ENCODE results near the gene BTN3A1.
"Not testable (repeated sequence)": the region's sequence is repeated elsewhere in the genome, so short reads cannot be mapped to it uniquely, and the experiment has no call there.

BTN3A1 gene

GRCh38 chr6:26415791-26416190 lies 13.7 kb downstream of the BTN3A1 start:
- DNase-seq: no peak

GRCh38 chr6:26416288-26416687 lies 14.2 kb downstream of the BTN3A1 start:
- no peak for DNase-seq

GRCh38 chr6:26418077-26418476 lies 16.0 kb downstream of the BTN3A1 start:
- DNase-seq: not testable (repeated sequence)

- DNase-seq: not testable (repeated sequence)
These were observed 16.7 kb downstream of the BTN3A1 start for GRCh38 chr6:26418795-26419194.

- DNase-seq: peak; percentile 35
These were observed 18.7 kb downstream of the BTN3A1 start for GRCh38 chr6:26420688-26421171.

GRCh38 chr6:26421259-26422144 lies 19.4 kb downstream of the BTN3A1 start:
- DNase-seq: peak; percentile 74

- no peak for DNase-seq
These were observed 20.3 kb downstream of the BTN3A1 start for GRCh38 chr6:26422329-26422728.

GRCh38 chr6:26426691-26427450 lies 24.8 kb downstream of the BTN3A1 start:
- DNase-seq: no peak

- no peak for DNase-seq
These were observed 25.4 kb downstream of the BTN3A1 start for GRCh38 chr6:26427451-26427809.

GRCh38 chr6:26428206-26428605 lies 26.1 kb downstream of the BTN3A1 start:
- DNase-seq: no peak

- no peak for DNase-seq
These were observed 28.7 kb downstream of the BTN3A1 start for GRCh38 chr6:26430787-26431186.

GRCh38 chr6:26431258-26432172 lies 29.4 kb downstream of the BTN3A1 start:
- DNase-seq: no peak

- DNase-seq: no peak
These were observed 30.6 kb downstream of the BTN3A1 start for GRCh38 chr6:26432627-26433201.

GRCh38 chr6:26433680-26434079 lies 31.6 kb downstream of the BTN3A1 start:
- not testable (repeated sequence) for DNase-seq

- DNase-seq: no peak
These were observed 33.9 kb downstream of the BTN3A1 start for GRCh38 chr6:26436018-26436417.

- DNase-seq: no peak
These were observed 35.5 kb downstream of the BTN3A1 start for GRCh38 chr6:26437550-26437949.

GRCh38 chr6:26438000-26438399 lies 35.9 kb downstream of the BTN3A1 start:
- DNase-seq: no peak

- DNase-seq: no peak
These were observed 37.4 kb downstream of the BTN3A1 start for GRCh38 chr6:26439151-26440125.

GRCh38 chr6:26440977-26441358 lies 38.9 kb downstream of the BTN3A1 start:
- DNase-seq: no peak

- DNase-seq: no peak
These were observed 39.9 kb downstream of the BTN3A1 start for GRCh38 chr6:26441977-26442376.

Measured in activated CD4-positive, alpha-beta T cell treated with anti-CD3 and anti-CD28 coated beads, Interleukin-10, Interleukin-2, amounts not matched to agents 100 ng/mL and 50 ng/mL, durations not matched to agents 16 hours and 8 hours (primary cell).